Femur (tissue), 1 donor: ENCODE data around the gene SUPT20HL2.
"Not testable (repeated sequence)": the region's sequence is repeated elsewhere in the genome, so short reads cannot be mapped to it uniquely, and the experiment has no call there.

ENCODE experiments used
- DNase-seq: peaks from one replicate; pipeline ENCODE4 v3.0.0-alpha.2; 2017

Gene SUPT20HL2

DNA sequence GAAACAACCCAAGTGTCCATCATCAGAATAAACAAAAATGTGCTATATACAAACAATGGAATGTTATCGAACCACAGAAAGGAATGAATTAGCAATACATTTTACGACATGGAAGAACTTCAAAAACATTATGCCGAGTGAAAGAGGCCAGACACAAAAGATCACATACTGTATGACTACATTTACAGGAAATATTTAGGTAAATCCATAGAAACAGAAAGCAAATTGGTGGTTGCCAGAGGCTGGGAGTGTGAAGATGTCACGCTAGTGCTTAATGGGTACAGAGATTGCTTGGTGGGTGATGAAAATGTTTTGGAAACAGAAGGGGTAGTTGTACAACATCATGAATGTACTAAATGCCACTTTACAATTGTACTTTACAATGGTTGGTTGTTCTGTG lies 5.1 kb downstream of the SUPT20HL2 start:
- DNase-seq: not testable (repeated sequence)

DNA sequence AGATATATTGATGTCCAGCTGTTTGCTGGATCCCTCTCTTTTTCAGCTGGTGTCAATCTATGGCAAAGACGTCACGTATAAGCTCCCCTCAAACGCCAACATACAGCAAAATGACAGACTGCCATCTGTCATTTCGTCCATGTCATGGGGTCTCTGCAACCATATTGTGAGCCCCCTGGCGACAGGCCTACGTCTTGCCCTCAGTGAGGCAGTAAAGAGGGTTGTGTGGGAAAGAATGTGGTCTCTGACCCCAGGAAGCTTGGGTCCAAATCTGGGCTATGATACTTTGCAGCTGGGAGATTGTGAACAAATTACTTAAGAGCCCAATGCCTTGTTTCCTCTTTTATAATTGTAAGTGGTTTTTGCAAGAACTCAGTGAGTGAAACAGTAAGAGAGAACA lies 7.4 kb downstream of the SUPT20HL2 start:
- no peak for DNase-seq

DNA sequence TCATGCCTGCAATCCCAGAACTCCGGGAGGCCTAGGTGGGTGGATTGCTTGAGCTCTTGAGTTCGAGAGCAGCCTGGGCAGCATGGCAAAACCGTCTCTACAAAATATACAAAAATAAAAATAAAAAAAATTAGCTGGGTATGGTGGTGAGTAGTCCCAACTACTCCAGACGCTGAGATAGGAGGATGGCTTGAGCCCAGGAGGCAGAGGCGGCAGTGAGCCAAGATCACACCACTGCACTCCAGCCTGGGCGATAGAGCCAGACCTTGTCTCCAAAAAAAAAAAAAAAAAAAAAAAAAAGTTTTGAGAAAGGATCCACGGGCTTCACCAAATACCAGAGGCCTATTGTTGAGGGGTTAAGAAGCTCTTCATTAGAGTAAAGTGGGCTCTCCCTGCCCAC lies 8.0 kb downstream of the SUPT20HL2 start:
- no peak for DNase-seq

DNA sequence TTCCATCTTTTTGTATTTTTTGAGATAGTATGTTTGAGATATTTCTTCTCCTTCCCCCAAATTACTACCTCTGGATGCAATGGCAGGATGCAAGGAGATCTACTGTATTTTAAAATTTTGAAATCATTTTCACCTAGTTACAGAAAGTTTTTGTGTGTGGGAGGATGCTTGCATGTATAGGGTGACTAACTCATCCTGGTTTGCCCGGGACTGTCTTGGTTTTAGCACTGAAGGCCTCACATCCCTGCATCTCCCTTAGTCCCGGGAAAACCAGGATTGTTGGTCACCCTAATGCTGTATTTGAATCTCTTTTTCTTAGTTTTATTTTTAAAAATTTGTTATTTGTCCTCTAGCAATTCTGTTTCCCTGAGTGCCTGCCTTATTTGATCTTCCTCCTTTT lies 12.1 kb downstream of the SUPT20HL2 start:
- no peak for DNase-seq

DNA sequence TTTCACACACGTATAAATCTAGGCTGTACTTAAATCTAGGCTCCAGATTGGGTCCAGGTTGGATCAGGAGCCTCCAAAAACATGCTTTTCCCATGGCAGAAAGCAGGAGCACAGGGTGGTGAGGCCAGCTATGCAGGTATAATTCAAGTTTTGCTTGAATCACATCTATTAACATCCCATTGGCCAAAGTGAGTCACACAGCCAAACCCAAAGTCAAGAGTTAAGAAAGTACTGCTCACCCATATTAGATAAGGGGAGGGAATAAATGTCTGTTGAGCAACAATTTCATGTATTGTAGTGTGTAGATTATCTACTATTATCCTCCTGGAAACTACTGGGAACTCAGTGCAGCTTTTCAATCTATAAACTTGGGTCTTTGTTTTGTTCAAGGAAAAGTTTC lies 12.8 kb downstream of the SUPT20HL2 start:
- no peak for DNase-seq

DNA sequence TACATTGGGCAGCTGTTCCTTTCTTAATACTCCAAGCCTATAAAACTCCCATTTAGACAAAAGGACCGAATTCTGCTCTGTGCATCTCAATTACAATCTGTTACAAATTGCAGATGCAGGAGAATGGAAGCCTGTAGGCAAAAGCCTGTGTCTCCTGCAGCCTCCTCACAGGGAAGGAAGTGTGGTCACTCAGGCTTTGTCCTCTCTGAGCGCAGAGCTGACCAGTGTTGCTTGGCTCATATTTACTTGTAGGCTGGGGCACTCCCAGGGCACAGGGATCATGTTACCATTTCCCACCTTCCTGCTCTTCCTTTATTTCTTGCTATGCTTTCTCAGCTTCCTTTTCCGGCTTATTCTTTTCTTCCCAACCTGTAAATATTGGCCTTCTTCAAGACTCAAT lies 15.7 kb downstream of the SUPT20HL2 start:
- no peak for DNase-seq

DNA sequence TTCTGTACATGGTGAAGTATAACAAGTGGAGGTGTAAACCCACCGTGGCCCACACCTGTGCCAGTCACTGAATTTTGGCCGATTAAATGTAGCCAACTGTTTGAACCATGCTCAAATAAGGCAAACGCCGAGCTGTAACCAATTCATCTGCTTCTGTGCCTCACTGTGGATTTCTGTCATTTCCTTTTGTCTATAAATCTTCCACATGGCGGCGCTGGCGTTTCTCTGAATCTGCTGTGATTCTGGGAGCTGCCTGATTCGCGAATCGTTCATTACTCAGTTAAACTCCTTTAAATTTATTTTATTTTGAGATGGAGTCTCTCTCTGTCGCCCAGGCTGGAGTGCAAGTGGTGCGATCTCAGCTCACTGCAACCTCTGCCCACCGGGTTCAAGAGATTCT lies 19.2 kb downstream of the SUPT20HL2 start:
- DNase-seq: no peak

DNA sequence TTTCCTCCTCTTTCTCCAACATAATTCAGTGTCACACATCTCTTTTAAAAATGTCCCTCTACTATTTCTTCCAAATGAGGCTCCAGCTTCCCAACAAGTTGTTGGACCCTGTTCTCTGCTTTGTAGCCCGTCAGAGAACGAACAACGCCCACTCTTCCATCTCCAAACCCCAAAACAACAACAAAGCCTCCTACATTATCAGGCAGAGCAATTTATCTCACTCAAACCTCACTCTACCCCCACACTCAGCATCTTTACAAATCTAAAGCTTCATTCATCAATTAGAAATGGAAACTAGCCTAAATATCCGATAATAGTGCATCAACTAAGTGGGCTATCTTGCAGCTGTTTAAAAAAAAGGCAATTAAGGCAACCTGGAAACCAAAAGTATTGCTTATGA lies 20.5 kb downstream of the SUPT20HL2 start:
- no peak for DNase-seq

DNA sequence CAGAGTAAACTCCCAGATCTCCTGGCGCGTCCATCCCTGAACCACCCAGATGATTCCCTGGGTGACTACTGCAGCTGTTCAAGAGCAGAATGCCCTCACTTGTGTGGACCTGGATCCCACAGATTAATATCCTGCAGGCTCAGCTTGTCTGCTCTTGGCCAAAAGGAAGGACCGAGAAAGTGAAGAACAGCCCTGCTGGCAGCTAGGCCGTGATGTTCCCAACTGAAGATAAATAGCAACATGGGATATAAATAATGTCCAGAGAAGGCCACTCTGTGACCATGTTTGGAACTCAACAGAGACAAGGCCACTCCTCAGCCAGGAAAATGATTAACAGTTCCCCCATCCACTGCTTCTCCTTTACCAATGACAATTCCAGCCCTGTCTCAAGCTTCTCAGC lies 21.5 kb downstream of the SUPT20HL2 start:
- DNase-seq: no peak

DNA sequence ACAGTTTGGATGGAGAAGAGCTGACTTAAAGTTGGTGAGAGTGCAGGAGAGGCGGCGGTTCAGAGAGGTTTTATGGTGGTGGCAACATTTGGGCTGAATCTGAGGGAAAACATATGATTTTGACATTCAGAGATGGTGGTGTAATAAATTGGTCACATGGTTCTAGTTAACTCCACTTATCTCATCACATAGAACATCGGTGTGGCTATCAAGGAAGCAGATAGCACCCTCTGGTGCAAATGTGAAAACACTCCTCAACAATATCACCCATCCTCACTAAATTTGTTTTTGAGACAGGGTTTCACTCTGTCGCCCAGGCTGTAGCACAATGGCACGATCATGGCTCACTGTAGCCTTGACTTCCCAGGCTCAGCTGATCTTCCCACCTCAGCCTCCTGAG lies 28.8 kb downstream of the SUPT20HL2 start:
- no peak for DNase-seq

DNA sequence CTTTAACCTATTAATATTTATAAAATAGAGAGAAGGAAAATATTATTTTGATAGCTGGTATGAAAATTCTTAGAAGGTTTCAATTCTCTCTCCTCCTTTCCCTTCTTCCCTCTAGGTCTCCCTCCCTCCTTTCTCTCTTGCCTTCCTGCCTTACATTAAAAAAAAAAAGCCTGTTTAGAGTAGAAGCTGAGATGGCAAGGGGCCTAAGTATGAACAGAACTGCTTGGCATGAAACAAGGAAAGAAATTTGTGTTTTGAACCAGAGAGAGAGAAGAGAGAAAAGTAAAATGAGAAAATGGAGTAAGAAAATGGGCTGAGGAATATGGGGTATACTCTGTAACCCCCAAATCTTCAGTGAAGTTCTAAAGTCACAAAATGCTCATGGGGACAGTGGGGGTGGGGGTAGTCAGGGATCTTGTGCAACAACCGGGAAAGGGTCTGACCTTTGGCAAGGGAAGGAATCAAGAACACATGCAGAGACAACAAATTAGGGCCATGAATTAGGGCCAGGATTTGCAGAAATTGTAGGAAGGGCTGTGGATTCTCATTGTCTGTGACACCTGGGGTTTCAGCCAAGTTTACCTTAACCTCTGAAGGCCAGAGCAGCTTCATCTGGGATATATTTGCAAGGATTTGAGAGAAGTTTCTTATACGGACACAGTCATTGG lies 30.6 kb downstream of the SUPT20HL2 start:
- no peak for DNase-seq

DNA sequence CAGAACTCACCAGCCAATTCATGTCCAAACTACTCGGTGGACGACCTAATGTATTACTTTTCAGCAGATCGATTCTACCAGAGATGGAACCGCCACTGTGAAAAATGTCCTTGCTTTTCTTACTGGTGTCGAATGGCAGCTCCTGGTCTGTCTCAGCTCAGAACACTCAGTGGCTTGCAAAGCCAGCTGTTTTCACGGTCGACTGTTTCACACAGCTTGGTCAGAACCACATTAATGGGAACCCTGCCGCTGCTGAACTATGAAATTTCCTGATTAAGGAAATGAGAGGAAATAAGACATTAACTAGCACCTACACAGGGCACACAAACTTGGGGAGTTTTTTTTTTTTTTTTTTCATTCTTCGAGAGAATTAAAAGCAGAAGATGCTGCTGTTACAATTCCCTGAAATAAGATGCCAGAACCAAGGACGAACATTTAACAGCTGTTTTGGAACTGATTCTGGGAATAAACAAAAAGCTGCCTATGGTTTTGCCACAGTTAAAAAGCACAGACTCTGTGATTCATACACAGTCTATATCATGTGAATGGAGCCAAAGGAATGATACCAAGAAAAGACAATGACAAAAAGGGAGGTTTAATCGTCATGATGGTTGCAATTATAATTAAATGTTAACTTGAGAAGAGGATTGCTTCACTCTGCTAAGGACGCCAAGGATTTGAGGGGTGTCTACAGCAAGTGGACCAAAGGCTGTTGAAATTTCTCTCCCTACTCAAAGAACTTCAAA lies 31.3 kb downstream of the SUPT20HL2 start:
- peak; percentile 33 for DNase-seq

DNA sequence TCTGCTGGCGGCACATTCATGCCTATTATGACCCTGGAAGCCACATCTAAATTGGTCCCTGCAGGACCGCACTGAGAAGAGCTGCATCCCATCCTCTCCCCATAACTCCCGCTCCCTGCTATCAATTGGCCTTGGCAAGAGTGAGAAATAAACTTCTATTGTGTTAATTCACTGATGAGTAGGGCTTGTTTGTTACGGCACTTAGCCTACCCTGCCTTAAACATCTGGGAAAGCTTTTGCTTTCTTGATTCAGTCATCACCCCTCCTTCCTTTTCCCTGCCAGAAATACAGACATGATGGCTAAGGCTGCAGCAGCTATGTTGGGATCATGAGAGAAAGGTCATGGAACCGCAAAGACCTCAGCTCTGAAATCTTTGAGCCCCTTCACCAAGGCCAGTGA lies 36.5 kb downstream of the SUPT20HL2 start:
- no peak for DNase-seq

DNA sequence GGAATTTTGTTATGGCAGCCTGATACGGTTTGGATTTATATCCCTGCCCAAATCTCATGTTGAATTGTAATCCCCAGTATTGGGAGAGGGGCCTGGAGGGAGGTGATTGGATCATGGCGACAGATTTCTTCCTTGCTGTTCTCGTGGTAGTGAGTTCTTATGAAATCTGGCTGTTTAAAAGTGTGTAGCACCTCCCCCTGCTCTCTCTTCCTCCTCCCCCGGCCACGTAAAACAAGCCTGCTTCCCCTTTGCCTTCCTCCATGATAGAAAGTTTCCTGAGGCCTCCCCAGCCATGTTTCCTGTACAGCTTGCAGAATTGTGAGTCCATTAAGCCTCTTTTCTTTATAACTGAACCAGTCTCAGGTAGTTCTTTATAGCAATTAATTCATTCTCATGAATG lies 37.9 kb downstream of the SUPT20HL2 start:
- no peak for DNase-seq

DNA sequence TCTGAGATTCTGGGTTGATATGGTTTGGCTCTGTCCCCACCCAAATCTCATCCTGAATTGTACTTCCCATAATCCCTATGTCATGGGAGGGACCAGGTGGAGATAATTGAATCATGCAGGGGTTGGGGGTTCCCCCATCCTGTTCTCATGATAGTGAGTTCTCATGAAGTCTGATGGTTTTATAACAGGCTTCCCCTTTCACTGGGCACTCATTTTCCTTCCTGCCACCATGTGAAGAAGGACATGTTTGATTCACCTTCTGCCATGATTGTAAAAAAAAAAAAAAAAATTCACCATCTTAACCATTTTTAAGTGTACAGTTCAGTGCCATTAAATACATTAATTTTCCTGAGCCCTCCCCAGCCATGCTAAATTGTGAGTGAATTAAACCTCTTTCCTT lies 42.6 kb downstream of the SUPT20HL2 start:
- DNase-seq: no peak

DNA sequence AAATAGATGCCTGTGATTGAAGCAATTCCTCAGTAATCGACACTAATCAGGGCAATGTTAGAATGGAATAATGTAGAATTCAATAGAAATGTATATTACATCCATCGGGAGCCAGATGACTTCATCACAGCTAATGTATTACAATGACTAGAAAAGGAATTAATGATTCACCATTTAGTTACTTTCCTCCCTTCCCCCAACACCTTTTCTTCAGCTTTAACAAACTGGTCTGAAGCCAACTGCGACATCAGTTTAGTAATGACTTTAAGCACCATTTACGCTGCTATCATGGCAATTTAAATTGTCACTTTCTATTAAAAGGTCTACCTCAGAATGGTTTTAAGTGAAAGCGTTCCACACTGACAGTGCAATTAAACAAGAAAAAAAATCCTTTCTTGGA lies 45.1 kb downstream of the SUPT20HL2 start:
- DNase-seq: no peak

DNA sequence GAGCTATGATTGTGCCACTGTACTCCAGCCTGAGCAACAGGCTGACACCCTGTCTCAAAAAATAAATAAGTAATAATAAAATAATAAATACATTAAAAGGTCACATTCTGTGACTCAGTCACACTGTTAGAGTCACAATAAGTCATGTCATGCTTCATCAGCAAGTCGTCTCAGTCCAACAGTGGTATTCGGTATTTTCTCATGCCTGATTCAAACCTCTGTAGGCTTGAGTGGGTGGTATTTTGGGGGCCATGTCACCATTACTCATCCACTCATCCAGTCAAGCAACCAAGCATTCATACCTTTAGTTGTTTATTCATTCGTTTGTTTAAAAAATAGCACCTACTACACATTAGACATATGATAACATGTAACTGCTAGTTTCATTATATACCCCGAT lies 46.9 kb downstream of the SUPT20HL2 start:
- DNase-seq: no peak

DNA sequence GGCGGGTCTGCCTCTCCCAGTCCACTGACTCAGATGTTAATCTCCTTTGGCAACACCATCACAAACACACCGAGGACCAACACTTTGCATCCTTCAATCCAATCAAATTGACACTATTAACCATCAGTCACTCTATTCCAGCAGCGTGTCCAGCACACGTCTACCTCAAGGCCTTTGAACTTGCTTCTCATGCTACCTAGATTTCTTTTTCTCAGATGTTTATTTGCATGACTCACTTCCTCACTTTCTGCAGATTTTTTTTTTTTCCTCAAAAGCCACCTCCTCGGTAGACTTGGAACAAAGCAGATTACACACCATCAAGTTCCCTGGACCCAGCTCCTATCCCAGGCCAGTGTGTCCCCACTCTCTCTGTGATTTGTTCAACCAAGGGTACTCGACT lies 49.5 kb downstream of the SUPT20HL2 start:
- DNase-seq: no peak

DNA sequence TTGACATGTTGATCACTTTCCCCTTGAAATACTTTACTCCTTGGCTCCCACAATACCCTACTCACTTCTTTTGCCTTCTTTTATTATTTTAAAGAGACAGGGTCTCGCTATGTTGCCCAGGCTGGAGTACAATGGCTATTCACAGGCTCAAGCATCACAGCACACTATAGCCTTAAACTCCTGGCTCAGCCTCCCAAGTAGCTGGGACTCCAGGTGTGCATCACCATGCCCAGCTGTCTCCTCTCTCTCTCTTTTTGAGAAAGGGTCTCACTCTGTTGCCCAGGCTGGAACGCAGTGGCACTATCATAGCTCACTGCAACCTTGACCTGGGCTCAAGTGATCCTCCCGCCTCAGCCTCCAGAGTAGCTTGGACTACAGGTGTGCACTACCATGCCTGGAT lies 51.6 kb downstream of the SUPT20HL2 start:
- DNase-seq: no peak
